Measurements from ENCODE around the gene TMEM254. TPM values are rescaled to one million over a fixed set of nuclear protein-coding genes. Genes with fewer than 3 reads are reported as not detected.

Gene TMEM254
- total and polyA plus RNA-seq, 2 of the 13 experiments (the other 11 are each of a cell fraction or from before 2014, with no cell fraction given): 11.2 to 39.0 TPM

DNA sequence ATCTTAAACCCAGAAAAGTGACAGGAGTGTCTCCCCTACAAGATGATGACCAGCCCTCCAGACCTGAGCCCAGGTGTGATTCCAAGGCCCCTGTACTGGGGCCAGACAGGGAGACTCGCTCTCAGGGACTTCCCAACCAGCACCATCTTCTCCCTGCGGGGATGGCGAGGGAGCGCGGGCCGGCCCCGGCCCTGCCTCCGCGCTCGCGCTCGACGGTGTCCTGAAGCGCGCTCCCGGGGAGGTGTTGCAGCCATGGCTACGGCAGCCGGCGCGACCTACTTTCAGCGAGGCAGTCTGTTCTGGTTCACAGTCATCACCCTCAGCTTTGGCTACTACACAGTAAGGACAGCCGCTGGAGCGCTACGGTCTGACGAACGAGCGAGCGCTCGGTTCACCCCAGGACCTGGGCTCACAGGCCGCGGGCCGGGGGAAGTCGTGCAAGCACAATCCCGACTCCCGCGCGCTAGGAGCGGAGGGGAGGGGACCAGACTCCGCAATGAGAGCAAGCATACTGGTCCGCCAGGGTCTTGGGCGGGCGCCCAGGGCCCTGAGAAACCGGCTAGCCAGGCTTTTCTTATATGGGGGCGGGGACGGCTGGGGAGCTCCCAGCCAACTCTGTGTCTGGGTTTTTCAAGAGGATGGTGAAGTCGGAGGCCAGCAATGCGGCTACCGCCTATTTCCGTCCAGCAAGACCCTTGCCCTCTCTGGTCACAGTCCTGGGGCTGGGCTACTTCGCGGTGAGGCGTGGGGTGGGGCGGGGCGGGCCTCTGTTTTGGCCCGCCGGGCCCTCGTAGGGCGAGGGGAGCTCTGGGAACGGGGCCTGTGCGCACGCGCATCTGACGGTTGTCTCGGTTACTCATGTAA lies at the start of gene TMEM254 (continued):
- no peak for TF ChIP-seq ZNF276 (CRISPR knock-in tag; IDR thresholded peaks at IDR 0.05; ENCODE audit: low read depth)
- TF ChIP-seq SATB2 (CRISPR knock-in tag; IDR thresholded peaks at IDR 0.05): no peak
- TF ChIP-seq ZNF225 (CRISPR knock-in tag; IDR thresholded peaks at IDR 0.05): 0 out of 2 replicates have a peak, but pooled peaks have one; percentile 56
- no peak for TF ChIP-seq MBNL3 (CRISPR knock-in tag; conservative IDR thresholded peaks at IDR 0.05)
- TF ChIP-seq ATF7 (IDR thresholded peaks at IDR 0.05): no peak
- TF ChIP-seq ATF7 (CRISPR knock-in tag; IDR thresholded peaks at IDR 0.05): no peak
- peak; percentile 97 for TF ChIP-seq NAIF1 (CRISPR knock-in tag; IDR thresholded peaks at IDR 0.05; ENCODE audit: borderline replicate concordance)
- no peak for TF ChIP-seq SP1 (IDR thresholded peaks at IDR 0.05)
- TF ChIP-seq SP1 (CRISPR knock-in tag; IDR thresholded peaks at IDR 0.05): peak; percentile 61
- TF ChIP-seq, protein P1, sequence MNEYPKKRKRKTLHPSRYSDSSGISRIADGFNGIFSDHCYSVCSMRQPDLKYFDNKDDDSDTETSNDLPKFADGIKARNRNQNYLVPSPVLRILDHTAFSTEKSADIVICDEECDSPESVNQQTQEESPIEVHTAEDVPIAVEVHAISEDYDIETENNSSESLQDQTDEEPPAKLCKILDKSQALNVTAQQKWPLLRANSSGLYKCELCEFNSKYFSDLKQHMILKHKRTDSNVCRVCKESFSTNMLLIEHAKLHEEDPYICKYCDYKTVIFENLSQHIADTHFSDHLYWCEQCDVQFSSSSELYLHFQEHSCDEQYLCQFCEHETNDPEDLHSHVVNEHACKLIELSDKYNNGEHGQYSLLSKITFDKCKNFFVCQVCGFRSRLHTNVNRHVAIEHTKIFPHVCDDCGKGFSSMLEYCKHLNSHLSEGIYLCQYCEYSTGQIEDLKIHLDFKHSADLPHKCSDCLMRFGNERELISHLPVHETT (CRISPR knock-in tag; conservative IDR thresholded peaks at IDR 0.05): 0 out of 2 replicates have a peak, but pooled peaks have one; percentile 53
- TF ChIP-seq SKIL (CRISPR knock-in tag; IDR thresholded peaks at IDR 0.05; ENCODE audit: borderline replicate concordance): no peak
- no peak for TF ChIP-seq TCF7 (IDR thresholded peaks at IDR 0.05; ENCODE audit: low read depth)
- no peak for TF ChIP-seq MTF2 (CRISPR knock-in tag; IDR thresholded peaks at IDR 0.05; ENCODE audit: borderline replicate concordance)
- no peak for TF ChIP-seq ONECUT2 (CRISPR knock-in tag; IDR thresholded peaks at IDR 0.05)
- TF ChIP-seq ZNF768 (CRISPR knock-in tag; IDR thresholded peaks at IDR 0.05): peak; percentile 95
- TF ChIP-seq, protein P2, sequence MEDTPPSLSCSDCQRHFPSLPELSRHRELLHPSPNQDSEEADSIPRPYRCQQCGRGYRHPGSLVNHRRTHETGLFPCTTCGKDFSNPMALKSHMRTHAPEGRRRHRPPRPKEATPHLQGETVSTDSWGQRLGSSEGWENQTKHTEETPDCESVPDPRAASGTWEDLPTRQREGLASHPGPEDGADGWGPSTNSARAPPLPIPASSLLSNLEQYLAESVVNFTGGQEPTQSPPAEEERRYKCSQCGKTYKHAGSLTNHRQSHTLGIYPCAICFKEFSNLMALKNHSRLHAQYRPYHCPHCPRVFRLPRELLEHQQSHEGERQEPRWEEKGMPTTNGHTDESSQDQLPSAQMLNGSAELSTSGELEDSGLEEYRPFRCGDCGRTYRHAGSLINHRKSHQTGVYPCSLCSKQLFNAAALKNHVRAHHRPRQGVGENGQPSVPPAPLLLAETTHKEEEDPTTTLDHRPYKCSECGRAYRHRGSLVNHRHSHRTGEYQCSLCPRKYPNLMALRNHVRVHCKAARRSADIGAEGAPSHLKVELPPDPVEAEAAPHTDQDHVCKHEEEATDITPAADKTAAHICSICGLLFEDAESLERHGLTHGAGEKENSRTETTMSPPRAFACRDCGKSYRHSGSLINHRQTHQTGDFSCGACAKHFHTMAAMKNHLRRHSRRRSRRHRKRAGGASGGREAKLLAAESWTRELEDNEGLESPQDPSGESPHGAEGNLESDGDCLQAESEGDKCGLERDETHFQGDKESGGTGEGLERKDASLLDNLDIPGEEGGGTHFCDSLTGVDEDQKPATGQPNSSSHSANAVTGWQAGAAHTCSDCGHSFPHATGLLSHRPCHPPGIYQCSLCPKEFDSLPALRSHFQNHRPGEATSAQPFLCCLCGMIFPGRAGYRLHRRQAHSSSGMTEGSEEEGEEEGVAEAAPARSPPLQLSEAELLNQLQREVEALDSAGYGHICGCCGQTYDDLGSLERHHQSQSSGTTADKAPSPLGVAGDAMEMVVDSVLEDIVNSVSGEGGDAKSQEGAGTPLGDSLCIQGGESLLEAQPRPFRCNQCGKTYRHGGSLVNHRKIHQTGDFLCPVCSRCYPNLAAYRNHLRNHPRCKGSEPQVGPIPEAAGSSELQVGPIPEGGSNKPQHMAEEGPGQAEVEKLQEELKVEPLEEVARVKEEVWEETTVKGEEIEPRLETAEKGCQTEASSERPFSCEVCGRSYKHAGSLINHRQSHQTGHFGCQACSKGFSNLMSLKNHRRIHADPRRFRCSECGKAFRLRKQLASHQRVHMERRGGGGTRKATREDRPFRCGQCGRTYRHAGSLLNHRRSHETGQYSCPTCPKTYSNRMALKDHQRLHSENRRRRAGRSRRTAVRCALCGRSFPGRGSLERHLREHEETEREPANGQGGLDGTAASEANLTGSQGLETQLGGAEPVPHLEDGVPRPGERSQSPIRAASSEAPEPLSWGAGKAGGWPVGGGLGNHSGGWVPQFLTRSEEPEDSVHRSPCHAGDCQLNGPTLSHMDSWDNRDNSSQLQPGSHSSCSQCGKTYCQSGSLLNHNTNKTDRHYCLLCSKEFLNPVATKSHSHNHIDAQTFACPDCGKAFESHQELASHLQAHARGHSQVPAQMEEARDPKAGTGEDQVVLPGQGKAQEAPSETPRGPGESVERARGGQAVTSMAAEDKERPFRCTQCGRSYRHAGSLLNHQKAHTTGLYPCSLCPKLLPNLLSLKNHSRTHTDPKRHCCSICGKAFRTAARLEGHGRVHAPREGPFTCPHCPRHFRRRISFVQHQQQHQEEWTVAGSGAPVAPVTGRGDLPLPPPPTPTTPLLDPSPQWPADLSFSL (CRISPR knock-in tag; IDR thresholded peaks at IDR 0.05): no peak
- peak; percentile 52 for TF ChIP-seq RFX1 (IDR thresholded peaks at IDR 0.05)
- no peak for TF ChIP-seq FOXA1 (IDR thresholded peaks at IDR 0.05)
- no peak; the same call in 1 of the 2 replicates for TF ChIP-seq FOXA1 (CRISPR knock-in tag; IDR thresholded peaks at IDR 0.05)
- no peak for TF ChIP-seq NBN (conservative IDR thresholded peaks at IDR 0.05)
